ENCODE measurements around the gene STEAP4. TPM values are rescaled to one million over a fixed set of nuclear protein-coding genes. Genes with fewer than 3 reads are reported as not detected.

Gene STEAP4
- 0.30 TPM for polyA plus RNA-seq
- long read RNA-seq, donor 1, result 0 reads
- long read RNA-seq, donor 2, result 0 reads
- long read RNA-seq, donor 3, result 0 reads
- long read RNA-seq, donor 4, result 0 reads
- long read RNA-seq, donor 5, result 0 reads
- long read RNA-seq, donor 6, result 0 reads
- long read RNA-seq, donor 7, result 0 reads
- long read RNA-seq, donor 8, result 0 reads
- long read RNA-seq, donor 9, result 0 reads
- long read RNA-seq, donor 10, result 0 reads
- long read RNA-seq, donor 11, result 0 reads

- Histone ChIP-seq H3K4me3 (ENCODE audit: low read length) (peak within 1 kb of the TSS; percentile 19), H3K27me3 (ENCODE audit: control insufficient read depth, insufficient read depth, low read length) (peaks cover 9% of the 10 kb centered on the region), H3K36me3 (ENCODE audit: control insufficient read depth, insufficient read depth, low read length) (no peaks in the 10 kb centered on the region), H3K4me1 (ENCODE audit: control insufficient read depth, insufficient read depth, low read length) (peaks cover 2% of the 10 kb centered on the region), H3K9me3 (ENCODE audit: control insufficient read depth, low read depth, low read length) (no peaks in the 10 kb centered on the region), H3K27ac (ENCODE audit: low read length) (no peak within 1 kb of the TSS)
- WGBS (ENCODE audit: insufficient coverage, low lambda C conversion rate), result no CpG with 5 or more reads among the region's 30 CpGs
- DNase-seq, result peak; percentile 73 to 86
Observed at GRCh38 chr7:88306590-88307048, at the start of gene STEAP4. Gene STEAP4 (minus strand): TSS chr7:88306894. CDS start chr7:88284269, 22,625 bp downstream.

GRCh38 chr7:88355011-88355410, 48.3 kb upstream of the STEAP4 start:
- WGBS (ENCODE audit: insufficient coverage, low lambda C conversion rate), result 100% methylated on average over 1 of the region's 3 CpGs
- H3K4me1 ChIP-seq (ENCODE audit: control insufficient read depth, insufficient read depth, low read length), result peaks cover 8% of the 10 kb centered on the region
- H3K27me3 ChIP-seq (ENCODE audit: control insufficient read depth, insufficient read depth, low read length), result no peaks in the 10 kb centered on the region
- no peak for DNase-seq
- H3K27ac ChIP-seq (ENCODE audit: low read length), result no peak overlapping the region
- H3K36me3 ChIP-seq (ENCODE audit: control insufficient read depth, insufficient read depth, low read length), result no peaks in the 10 kb centered on the region
- no peak overlapping the region for H3K4me3 ChIP-seq (ENCODE audit: low read length)
- no peaks in the 10 kb centered on the region for H3K9me3 ChIP-seq (ENCODE audit: control insufficient read depth, low read depth, low read length)

DNA sequence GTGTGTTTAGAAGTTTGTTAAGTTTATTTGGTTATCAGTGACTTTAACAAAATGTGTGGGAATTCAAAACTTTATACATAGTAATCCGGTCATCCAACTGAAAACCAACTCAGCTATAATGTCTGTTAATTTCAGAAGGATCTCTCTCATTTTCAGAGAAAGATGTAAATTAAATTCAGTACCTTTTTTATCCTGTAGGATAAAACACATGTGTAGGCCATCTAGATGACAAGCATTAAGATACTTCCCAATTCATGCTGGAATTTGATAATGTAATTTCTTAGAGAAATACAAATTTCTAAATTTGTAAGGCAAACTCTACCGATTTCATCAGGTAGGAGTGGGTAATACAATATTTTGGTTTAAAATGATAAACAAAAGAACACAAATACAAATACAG, 43.4 kb upstream of the STEAP4 start:
- Histone ChIP-seq H3K27ac (ENCODE audit: low read length) (no peak overlapping the region), H3K36me3 (ENCODE audit: control insufficient read depth, insufficient read depth, low read length) (no peaks in the 10 kb centered on the region), H3K4me1 (ENCODE audit: control insufficient read depth, insufficient read depth, low read length) (peaks cover 6% of the 10 kb centered on the region), H3K4me3 (ENCODE audit: low read length) (no peak overlapping the region), H3K9me3 (ENCODE audit: control insufficient read depth, low read depth, low read length) (no peaks in the 10 kb centered on the region), H3K27me3 (ENCODE audit: control insufficient read depth, insufficient read depth, low read length) (no peaks in the 10 kb centered on the region)
- no peak for DNase-seq
- no CpG with 5 or more reads among the region's 2 CpGs for WGBS (ENCODE audit: insufficient coverage, low lambda C conversion rate)

DNA sequence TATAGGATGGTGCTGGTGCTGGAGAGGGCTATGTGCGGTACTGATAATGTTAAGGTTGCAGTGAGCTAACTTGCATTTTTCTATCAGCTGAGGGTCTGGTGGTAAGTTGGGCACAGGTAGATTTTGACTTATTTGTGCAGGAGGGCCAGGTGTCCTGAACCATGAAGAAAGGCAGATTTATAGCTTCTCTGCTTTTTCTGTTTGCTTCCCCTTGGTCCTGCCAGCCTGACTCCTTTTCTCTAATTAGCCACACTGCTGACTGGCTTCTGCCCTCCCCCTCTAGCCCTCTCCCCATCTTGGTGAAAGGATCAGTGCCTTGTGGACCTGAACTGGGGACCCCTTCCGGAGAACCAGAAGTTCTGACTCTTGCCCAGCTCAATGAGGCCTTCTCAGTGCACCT, 40.8 kb upstream of the STEAP4 start:
- WGBS (ENCODE audit: insufficient coverage, low lambda C conversion rate), result no CpG with 5 or more reads among the region's 2 CpGs
- no peaks in the 10 kb centered on the region for H3K36me3 ChIP-seq (ENCODE audit: control insufficient read depth, insufficient read depth, low read length)
- no peak for DNase-seq
- H3K4me1 ChIP-seq (ENCODE audit: control insufficient read depth, insufficient read depth, low read length), result peaks cover 6% of the 10 kb centered on the region
- H3K27me3 ChIP-seq (ENCODE audit: control insufficient read depth, insufficient read depth, low read length), result no peaks in the 10 kb centered on the region
- no peaks in the 10 kb centered on the region for H3K9me3 ChIP-seq (ENCODE audit: control insufficient read depth, low read depth, low read length)
- no peak overlapping the region for H3K27ac ChIP-seq (ENCODE audit: low read length)
- no peak overlapping the region for H3K4me3 ChIP-seq (ENCODE audit: low read length)

GRCh38 chr7:88347090-88347489, 40.4 kb upstream of the STEAP4 start:
- no CpG with 5 or more reads among the region's 7 CpGs for WGBS (ENCODE audit: insufficient coverage, low lambda C conversion rate)
- H3K27me3 ChIP-seq (ENCODE audit: control insufficient read depth, insufficient read depth, low read length), result no peaks in the 10 kb centered on the region
- H3K4me3 ChIP-seq (ENCODE audit: low read length), result no peak overlapping the region
- no peak overlapping the region for H3K27ac ChIP-seq (ENCODE audit: low read length)
- peaks cover 6% of the 10 kb centered on the region for H3K4me1 ChIP-seq (ENCODE audit: control insufficient read depth, insufficient read depth, low read length)
- no peaks in the 10 kb centered on the region for H3K36me3 ChIP-seq (ENCODE audit: control insufficient read depth, insufficient read depth, low read length)
- H3K9me3 ChIP-seq (ENCODE audit: control insufficient read depth, low read depth, low read length), result no peaks in the 10 kb centered on the region
- DNase-seq, result peak; percentile 63 to 86

GRCh38 chr7:88346357-88346756, 39.7 kb upstream of the STEAP4 start:
- H3K36me3 ChIP-seq (ENCODE audit: control insufficient read depth, insufficient read depth, low read length), result no peaks in the 10 kb centered on the region
- H3K4me3 ChIP-seq (ENCODE audit: low read length), result no peak overlapping the region
- no peaks in the 10 kb centered on the region for H3K27me3 ChIP-seq (ENCODE audit: control insufficient read depth, insufficient read depth, low read length)
- DNase-seq, result no peak
- 100% methylated on average over 1 of the region's 2 CpGs for WGBS (ENCODE audit: insufficient coverage, low lambda C conversion rate)
- peaks cover 6% of the 10 kb centered on the region for H3K4me1 ChIP-seq (ENCODE audit: control insufficient read depth, insufficient read depth, low read length)
- no peak overlapping the region for H3K27ac ChIP-seq (ENCODE audit: low read length)
- no peaks in the 10 kb centered on the region for H3K9me3 ChIP-seq (ENCODE audit: control insufficient read depth, low read depth, low read length)

DNA sequence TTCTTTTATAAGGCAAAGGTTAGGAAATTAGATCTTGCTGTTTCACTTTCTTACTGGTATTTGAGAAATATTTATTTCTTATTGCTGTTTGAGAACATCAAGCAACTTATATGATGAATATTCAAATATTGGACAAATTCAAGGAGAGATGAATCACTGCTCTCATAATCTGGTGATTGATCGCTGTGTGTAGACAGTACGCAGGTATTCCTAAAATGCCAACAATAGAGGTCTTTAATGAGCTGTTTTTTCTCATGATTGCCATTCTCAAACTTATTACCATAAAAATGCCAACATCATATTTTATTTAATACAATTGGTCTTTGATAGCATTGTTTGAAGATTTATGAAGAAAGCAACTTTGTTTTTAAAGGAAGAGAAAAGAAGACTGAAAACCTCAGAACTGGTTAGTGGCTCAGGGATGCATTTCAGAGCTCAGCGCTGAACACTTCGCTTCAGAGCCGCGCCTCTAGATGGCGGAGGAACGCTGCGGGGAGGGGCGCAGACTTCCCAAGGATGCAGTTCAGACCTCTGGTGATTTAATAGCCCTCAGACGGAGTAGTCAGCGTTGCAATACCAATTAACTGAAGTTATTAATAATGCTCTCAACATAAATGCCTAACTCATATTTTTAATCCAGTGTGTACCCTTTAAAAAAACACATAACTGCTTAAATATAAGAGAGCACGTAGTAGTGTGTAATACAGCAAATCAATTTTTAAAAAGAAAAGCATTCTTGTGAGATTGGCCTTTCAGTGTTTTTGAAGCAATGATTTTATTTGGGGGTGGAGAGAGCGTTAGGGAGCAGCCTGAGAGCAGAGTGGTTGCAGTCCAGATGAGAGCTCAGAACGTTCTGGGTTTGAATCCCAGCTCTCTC, 38.5 kb upstream of the STEAP4 start:
- H3K4me3 ChIP-seq (ENCODE audit: low read length), result no peak overlapping the region
- no peaks in the 10 kb centered on the region for H3K9me3 ChIP-seq (ENCODE audit: control insufficient read depth, low read depth, low read length)
- whole genome bisulfite sequencing (ENCODE audit: insufficient coverage, low lambda C conversion rate), result 100% methylated on average over 1 of the region's 15 CpGs
- peak; percentile 39 to 49 for DNase-seq
- no peak overlapping the region for H3K27ac ChIP-seq (ENCODE audit: low read length)
- H3K4me1 ChIP-seq (ENCODE audit: control insufficient read depth, insufficient read depth, low read length), result peaks cover 6% of the 10 kb centered on the region
- H3K36me3 ChIP-seq (ENCODE audit: control insufficient read depth, insufficient read depth, low read length), result no peaks in the 10 kb centered on the region
- H3K27me3 ChIP-seq (ENCODE audit: control insufficient read depth, insufficient read depth, low read length), result no peaks in the 10 kb centered on the region

GRCh38 chr7:88344271-88344670, 37.6 kb upstream of the STEAP4 start:
- Histone ChIP-seq H3K9me3 (ENCODE audit: control insufficient read depth, low read depth, low read length) (no peaks in the 10 kb centered on the region), H3K27me3 (ENCODE audit: control insufficient read depth, insufficient read depth, low read length) (no peaks in the 10 kb centered on the region), H3K4me1 (ENCODE audit: control insufficient read depth, insufficient read depth, low read length) (peaks cover 6% of the 10 kb centered on the region), H3K4me3 (ENCODE audit: low read length) (no peak overlapping the region), H3K27ac (ENCODE audit: low read length) (no peak overlapping the region), H3K36me3 (ENCODE audit: control insufficient read depth, insufficient read depth, low read length) (no peaks in the 10 kb centered on the region)
- DNase-seq, result no peak
- WGBS (ENCODE audit: insufficient coverage, low lambda C conversion rate), result 85% methylated on average over 5 of the region's 8 CpGs

DNA sequence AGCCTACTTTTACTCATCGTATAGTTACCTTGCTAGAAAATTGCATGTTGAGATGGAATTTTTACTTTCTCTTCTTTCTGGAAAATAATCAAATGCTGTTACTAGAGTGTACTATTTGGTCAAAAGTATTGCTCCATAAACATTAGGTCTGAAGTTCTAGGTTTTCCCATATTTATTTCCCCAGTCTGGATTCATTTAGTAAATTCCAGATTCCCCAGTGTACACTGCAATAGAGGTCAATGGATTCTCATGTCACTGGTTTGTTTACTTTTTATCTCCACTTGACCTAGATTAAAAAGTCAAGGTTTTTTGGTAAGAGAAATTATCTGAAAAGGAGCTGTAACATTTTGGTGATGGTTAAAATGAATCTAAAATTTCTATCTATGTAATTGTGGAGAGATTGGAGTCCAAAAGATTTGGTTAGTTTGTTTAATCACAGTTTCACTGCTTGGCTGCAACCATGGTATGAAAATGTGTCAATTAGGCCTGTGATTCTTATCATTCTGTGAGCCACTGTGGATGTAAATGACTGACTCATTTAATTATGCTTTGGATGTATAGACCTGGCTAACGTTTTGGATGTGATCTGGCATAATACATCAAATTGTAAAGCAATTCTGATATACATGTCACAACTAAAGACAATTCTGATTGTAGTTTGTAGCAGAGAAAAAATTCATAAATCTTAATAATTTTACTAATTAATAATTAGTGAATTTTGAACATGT, 32.7 kb upstream of the STEAP4 start:
- no peak for DNase-seq
- H3K4me3 ChIP-seq (ENCODE audit: low read length), result no peak overlapping the region
- WGBS (ENCODE audit: insufficient coverage, low lambda C conversion rate), result 100% methylated on average over 1 of the region's 2 CpGs
- no peaks in the 10 kb centered on the region for H3K9me3 ChIP-seq (ENCODE audit: control insufficient read depth, low read depth, low read length)
- no peaks in the 10 kb centered on the region for H3K4me1 ChIP-seq (ENCODE audit: control insufficient read depth, insufficient read depth, low read length)
- peaks cover 3% of the 10 kb centered on the region for H3K27me3 ChIP-seq (ENCODE audit: control insufficient read depth, insufficient read depth, low read length)
- H3K27ac ChIP-seq (ENCODE audit: low read length), result no peak overlapping the region
- H3K36me3 ChIP-seq (ENCODE audit: control insufficient read depth, insufficient read depth, low read length), result no peaks in the 10 kb centered on the region

DNA sequence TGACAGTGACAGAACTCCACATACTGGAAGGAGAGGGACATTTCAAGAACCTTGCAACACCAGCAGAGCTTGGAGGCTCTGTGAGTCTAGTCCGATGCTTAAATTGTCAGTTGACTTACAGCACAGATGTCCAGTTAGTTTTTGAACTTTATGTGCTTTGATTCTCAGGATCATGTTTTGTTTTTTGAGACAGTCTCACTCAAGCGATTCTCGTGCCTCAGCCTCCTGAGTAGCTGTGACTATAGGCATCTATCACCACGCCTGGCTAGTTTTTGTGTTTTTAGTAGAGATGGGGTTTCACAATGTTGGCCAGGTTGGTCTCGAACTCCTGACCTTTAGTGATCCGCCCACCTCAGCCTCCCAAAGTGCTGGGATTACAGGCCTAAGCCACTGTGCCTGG, 31.8 kb upstream of the STEAP4 start:
- H3K4me3 ChIP-seq (ENCODE audit: low read length), result no peak overlapping the region
- DNase-seq, result no peak
- H3K4me1 ChIP-seq (ENCODE audit: control insufficient read depth, insufficient read depth, low read length), result no peaks in the 10 kb centered on the region
- H3K27ac ChIP-seq (ENCODE audit: low read length), result no peak overlapping the region
- no peaks in the 10 kb centered on the region for H3K9me3 ChIP-seq (ENCODE audit: control insufficient read depth, low read depth, low read length)
- H3K36me3 ChIP-seq (ENCODE audit: control insufficient read depth, insufficient read depth, low read length), result no peaks in the 10 kb centered on the region
- peaks cover 3% of the 10 kb centered on the region for H3K27me3 ChIP-seq (ENCODE audit: control insufficient read depth, insufficient read depth, low read length)
- WGBS (ENCODE audit: insufficient coverage, low lambda C conversion rate), result no CpG with 5 or more reads among the region's 6 CpGs
